GM12801 (cell line): ENCODE results near the gene CFAP54.

Experiments used
- CTCF ChIP-seq: IDR thresholded peaks from one replicate; pipeline ENCODE4 v1.5.1; 2011; ENCODE audit warnings: control low read depth; ENCODE audit not compliant: insufficient read length; ENCODE audit errors: extremely low read depth

CFAP54 gene

GRCh38 chr12:96886998-96887677 lies 397.8 kb downstream of the CFAP54 start:
- TF ChIP-seq CTCF, result no peak

- no peak for TF ChIP-seq CTCF
These were observed 400.0 kb downstream of the CFAP54 start for GRCh38 chr12:96889273-96889933.

GRCh38 chr12:96890331-96890730 lies 401.0 kb downstream of the CFAP54 start:
- no peak for TF ChIP-seq CTCF

GRCh38 chr12:96892104-96892503 lies 402.7 kb downstream of the CFAP54 start:
- TF ChIP-seq CTCF, result no peak

- no peak for TF ChIP-seq CTCF
These were observed 408.0 kb downstream of the CFAP54 start for GRCh38 chr12:96897421-96897820.

- no peak for TF ChIP-seq CTCF
These were observed 411.8 kb downstream of the CFAP54 start for GRCh38 chr12:96901175-96901574.

GRCh38 chr12:96902076-96902475 lies 412.7 kb downstream of the CFAP54 start:
- no peak for TF ChIP-seq CTCF

- TF ChIP-seq CTCF, result no peak
These were observed 417.1 kb downstream of the CFAP54 start for GRCh38 chr12:96906498-96906848.
